HEK293T (cell line): Measurements from ENCODE around the gene CD28.

Experiments used
- CTCF ChIA-PET: fragments of 350-600 bp; formaldehyde crosslinking; extraction: SDS; loops from one replicate; lab custom pipeline; 2021; ENCODE audit warnings: antibody characterized with exemption, inconsistent platforms; lab: Yijun Ruan, JAX
- POLR2A ChIA-PET: fragments of 350-600 bp; formaldehyde crosslinking; extraction: SDS; loops from one replicate; lab custom pipeline; 2020; ENCODE audit warnings: antibody characterized with exemption, inconsistent platforms; lab: Yijun Ruan, JAX
- DNase-seq: peaks from one replicate; pipeline ENCODE4 v3.0.0; 2012; ENCODE audit warnings: mixed read lengths; ENCODE audit errors: extremely low spot score
- ARNT ChIP-seq: fragments of 450-650 bp; IDR thresholded peaks from 2 replicates; pipeline ENCODE4 v1.6.1; 2017; ENCODE audit warnings: mild to moderate bottlenecking
- BHLHE40 ChIP-seq: fragments of 450-650 bp; IDR thresholded peaks from 2 replicates; pipeline ENCODE4 v1.6.1; 2016; ENCODE audit warnings: mild to moderate bottlenecking, moderate library complexity, borderline replicate concordance
- CTBP1 ChIP-seq: fragments of 450-650 bp; IDR thresholded peaks from 2 replicates; pipeline ENCODE4 v1.6.1; 2016; ENCODE audit warnings: borderline replicate concordance
- ELF4 ChIP-seq: fragments of 450-650 bp; IDR thresholded peaks from 2 replicates; pipeline ENCODE4 v1.6.1; 2017; ENCODE audit warnings: antibody characterized with exemption
- FOXA1 ChIP-seq: fragments of 450-650 bp; IDR thresholded peaks from 2 replicates; pipeline ENCODE4 v1.6.1; 2016; ENCODE audit warnings: mild to moderate bottlenecking
- FOXK2 ChIP-seq: fragments of 450-650 bp; IDR thresholded peaks from 2 replicates; pipeline ENCODE4 v1.6.1; 2016; ENCODE audit warnings: mild to moderate bottlenecking
- FOXM1 ChIP-seq: fragments of 450-650 bp; IDR thresholded peaks from 2 replicates; pipeline ENCODE4 v1.6.1; 2017; ENCODE audit warnings: mild to moderate bottlenecking, borderline replicate concordance
- HDGF ChIP-seq: fragments of 450-650 bp; IDR thresholded peaks from 2 replicates; pipeline ENCODE4 v1.6.1; 2017; ENCODE audit warnings: antibody characterized with exemption, borderline replicate concordance
- L3MBTL2 ChIP-seq: fragments of 450-650 bp; conservative IDR thresholded peaks from 2 replicates; pipeline ENCODE4 v1.6.1; 2016; ENCODE audit warnings: mild to moderate bottlenecking
- LEF1 ChIP-seq: fragments of 450-650 bp; IDR thresholded peaks from 2 replicates; pipeline ENCODE4 v1.6.1; 2017; ENCODE audit warnings: mild to moderate bottlenecking, borderline replicate concordance
- NFRKB ChIP-seq: fragments of 450-650 bp; IDR thresholded peaks from 2 replicates; pipeline ENCODE4 v1.6.1; 2016; ENCODE audit warnings: mild to moderate bottlenecking, moderate library complexity
- SP1 ChIP-seq: fragments of 450-650 bp; IDR thresholded peaks from 2 replicates; pipeline ENCODE4 v1.6.1; 2017
- SUZ12 ChIP-seq: fragments of 450-650 bp; IDR thresholded peaks from 2 replicates; pipeline ENCODE4 v1.6.1; 2016; ENCODE audit warnings: mild to moderate bottlenecking
- TARDBP ChIP-seq: fragments of 450-650 bp; IDR thresholded peaks from 2 replicates; pipeline ENCODE4 v1.6.1; 2016
- ZNF384 ChIP-seq: fragments of 450-650 bp; IDR thresholded peaks from 2 replicates; pipeline ENCODE4 v1.6.1; 2016
- TF ChIP-seq, protein P1 (sequence below): fragments of 450-650 bp; IDR thresholded peaks from 2 replicates; pipeline ENCODE4 v1.6.1; 2016

CD28 gene

DNA sequence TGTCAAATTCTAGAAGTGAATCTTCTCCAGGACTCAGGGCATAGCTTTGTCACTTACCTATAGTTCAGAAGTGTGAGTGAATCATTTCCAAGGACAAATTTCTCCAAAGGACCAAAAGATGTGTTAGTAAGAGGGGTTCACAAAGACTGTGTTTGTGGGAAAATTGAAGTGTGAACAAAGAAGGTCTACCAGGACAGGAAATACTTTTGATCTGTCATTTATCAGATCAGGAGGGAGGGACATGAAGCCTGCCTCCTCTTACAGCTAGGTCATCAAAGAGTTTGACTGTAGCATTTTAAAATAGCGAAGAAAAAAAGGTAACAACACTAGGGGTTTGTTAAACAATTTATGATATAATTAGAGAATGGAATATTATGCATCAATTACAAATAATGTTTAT, 2.0 kb upstream of the CD28 start:
- TF ChIP-seq CTBP1, result no peak
- no peak for TF ChIP-seq TARDBP
- no peak for TF ChIP-seq SUZ12
- TF ChIP-seq FOXA1, result no peak
- TF ChIP-seq HDGF, result no peak
- no peak for TF ChIP-seq L3MBTL2
- no peak for DNase-seq
- CTCF ChIA-PET, result interaction anchor here (1.3 kb wide), 1 partner anchor 17 kb away, joined by 4 read pairs; no protein-coding TSS in a partner anchor
- POLR2A ChIA-PET, result no interaction called here

DNA sequence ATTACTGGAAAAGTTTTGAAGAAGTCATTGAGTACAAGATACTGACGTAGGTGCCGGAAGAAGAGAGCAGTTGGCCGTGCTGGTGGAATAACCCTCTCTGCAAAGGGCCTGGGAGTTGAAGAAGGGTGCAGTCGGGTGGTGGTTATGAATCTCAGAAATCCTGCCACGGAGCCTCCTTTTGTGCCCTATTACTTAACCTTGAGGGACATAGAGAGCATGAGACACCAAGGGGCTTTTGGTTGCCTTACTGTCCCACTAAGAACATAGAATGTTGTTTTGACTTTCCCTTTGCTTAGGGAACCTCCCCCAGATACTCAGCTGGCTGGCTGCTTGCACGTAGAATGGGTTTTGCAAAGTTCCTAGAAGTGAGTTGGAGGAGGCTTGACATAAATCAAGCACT, 1.3 kb upstream of the CD28 start:
- POLR2A ChIA-PET, result no interaction called here
- CTCF ChIA-PET, result interaction anchor here (1.3 kb wide), 1 partner anchor 16 kb away, joined by 4 read pairs; no protein-coding TSS in a partner anchor
- no peak for DNase-seq
- TF ChIP-seq FOXK2 (no peak), L3MBTL2 (no peak), CTBP1 (no peak), SP1 (no peak), ZNF384 (no peak), TARDBP (no peak), ARNT (no peak)
- TF ChIP-seq, protein P1, sequence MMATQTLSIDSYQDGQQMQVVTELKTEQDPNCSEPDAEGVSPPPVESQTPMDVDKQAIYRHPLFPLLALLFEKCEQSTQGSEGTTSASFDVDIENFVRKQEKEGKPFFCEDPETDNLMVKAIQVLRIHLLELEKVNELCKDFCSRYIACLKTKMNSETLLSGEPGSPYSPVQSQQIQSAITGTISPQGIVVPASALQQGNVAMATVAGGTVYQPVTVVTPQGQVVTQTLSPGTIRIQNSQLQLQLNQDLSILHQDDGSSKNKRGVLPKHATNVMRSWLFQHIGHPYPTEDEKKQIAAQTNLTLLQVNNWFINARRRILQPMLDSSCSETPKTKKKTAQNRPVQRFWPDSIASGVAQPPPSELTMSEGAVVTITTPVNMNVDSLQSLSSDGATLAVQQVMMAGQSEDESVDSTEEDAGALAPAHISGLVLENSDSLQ, result no peak

DNA sequence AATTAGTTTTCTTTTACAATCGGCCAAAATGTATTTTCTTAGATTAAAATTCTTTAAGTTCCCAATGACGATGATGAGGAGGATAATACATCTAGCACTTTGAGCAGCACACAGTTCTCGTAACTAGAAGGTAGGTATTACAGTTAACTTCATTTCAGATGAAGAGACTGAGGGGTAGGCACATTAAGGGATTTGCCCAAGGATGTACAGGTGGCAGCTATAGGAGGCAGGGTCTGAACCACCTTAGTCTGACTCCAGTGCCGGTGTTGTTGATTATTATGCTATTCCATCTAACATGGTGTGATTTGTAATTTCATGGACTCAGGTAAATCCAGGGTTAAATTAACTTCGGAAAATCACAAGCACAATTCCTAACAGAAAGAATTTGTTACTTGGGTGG, 1.1 kb downstream of the CD28 start:
- ChIA-PET POLR2A (no interaction called here), CTCF (no interaction called here)
- TF ChIP-seq CTBP1, result no peak
- TF ChIP-seq FOXM1, result no peak
- TF ChIP-seq, protein P1, result no peak
- no peak for TF ChIP-seq BHLHE40
- TF ChIP-seq SUZ12, result no peak
- TF ChIP-seq HDGF, result no peak
- TF ChIP-seq FOXK2, result no peak
- TF ChIP-seq TARDBP, result no peak
- TF ChIP-seq NFRKB, result no peak
- TF ChIP-seq ARNT, result no peak
- no peak for TF ChIP-seq ZNF384
- no peak for TF ChIP-seq ELF4
- no peak for TF ChIP-seq LEF1
- TF ChIP-seq SP1, result no peak
- TF ChIP-seq FOXA1, result no peak
- no peak for DNase-seq

DNA sequence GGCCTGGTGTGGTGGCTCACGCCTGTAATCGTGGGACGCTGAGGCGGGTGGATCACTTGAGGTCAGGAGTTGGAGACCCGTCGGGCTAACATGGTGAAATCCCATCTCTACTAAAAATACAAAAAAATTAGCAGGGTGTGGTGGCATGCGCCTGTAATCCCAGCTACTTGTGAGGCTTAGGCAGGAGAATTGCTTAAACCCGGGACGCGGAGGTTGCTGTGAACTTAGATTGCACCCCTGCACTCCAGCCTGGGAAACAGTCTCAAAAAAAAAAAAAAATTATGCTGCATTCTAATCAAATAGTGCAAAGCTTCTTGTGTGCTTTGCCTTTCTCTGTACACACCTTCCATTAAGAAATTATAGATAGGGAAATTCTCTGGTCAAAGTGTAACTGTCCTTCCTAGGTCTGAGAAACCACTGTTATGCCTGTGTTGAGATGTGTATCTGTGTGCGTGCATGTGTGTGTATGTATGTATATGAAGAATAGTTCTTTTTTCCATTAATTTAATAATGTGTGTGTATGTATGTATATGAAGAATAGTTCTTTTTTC, 2.5 kb downstream of the CD28 start:
- ChIA-PET CTCF (interaction anchor here (0.6 kb wide), 1 partner anchor 106 kb away, joined by 3 read pairs; no protein-coding TSS in a partner anchor), POLR2A (no interaction called here)
- TF ChIP-seq FOXA1 (no peak), SUZ12 (no peak), L3MBTL2 (no peak), ELF4 (no peak), HDGF (no peak), TARDBP (no peak), ARNT (no peak), LEF1 (no peak), SP1 (no peak), CTBP1 (no peak), ZNF384 (no peak), FOXK2 (no peak), FOXM1 (no peak), BHLHE40 (no peak)
- TF ChIP-seq, protein P1, result no peak
- no peak for DNase-seq

DNA sequence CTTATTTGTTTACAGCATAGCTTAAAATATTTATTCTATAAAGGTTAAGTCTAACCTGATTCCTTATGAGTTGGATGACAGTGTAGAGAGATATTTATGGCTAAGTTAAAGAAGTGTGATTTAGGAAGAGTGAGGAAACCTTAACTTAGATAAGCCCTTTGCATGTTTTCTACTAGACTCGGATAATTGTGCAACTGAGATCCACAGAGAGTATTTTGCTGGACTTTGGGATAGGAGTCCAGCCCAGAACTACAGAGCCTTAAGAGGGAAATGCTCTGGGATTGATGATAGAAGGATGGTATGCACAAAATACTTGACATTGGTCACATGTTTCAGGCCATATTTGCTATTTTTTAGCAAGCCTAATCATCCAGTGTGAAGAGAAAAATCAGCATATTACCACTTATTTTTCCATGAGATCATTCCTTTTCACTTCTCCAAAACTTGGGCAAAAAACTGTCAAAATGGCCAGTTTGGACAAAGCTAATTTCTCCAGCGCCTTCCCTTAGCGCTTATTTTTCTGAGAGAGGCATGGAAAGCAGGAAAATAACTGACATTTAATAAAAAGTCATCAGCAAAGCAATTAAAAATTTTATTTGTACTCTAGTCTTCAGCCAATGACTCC, 3.1 kb downstream of the CD28 start:
- CTCF ChIA-PET, result no interaction called here
- DNase-seq, result no peak
- POLR2A ChIA-PET, result no interaction called here
- TF ChIP-seq TARDBP, result no peak
- TF ChIP-seq SP1, result no peak

DNA sequence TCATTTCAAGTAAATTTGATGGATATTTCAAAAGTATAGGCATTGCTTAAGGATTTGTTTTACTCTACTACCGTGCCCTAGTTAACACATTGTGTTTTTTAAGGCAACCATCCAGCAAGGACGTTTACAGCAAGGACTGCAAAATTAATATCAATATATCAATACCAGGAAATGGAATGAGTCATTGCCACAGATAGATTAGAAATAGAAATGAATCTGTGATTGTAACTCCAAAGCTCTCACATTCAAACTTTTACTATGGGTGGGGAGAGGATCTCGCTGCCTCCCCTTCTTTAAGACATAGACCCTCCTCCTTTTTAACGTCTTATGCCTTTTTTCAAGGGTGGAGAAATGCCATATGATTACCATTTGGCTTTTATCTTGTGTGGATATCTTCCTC, 3.8 kb downstream of the CD28 start:
- CTCF ChIA-PET, result no interaction called here
- POLR2A ChIA-PET, result no interaction called here
- TF ChIP-seq CTBP1, result no peak
- DNase-seq, result no peak

DNA sequence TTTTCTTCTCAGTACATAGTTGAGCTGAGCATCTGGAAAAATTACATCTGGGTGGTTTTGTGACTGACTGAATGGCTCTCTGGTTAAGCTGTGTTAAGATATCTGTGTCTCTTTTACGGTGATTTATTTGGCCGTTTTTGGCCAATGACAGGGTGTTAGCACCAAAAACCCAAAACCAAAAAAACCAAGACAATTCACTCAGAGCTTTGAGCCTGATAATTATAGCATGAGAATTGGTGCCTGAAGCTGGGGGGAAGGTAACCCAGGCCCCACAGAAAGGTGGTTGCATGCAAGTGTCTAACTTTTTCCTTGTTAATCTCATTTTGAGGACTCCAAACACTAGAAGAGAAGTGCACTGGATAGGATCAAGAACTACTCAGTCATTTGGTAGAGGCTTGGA, 4.5 kb downstream of the CD28 start:
- TF ChIP-seq ARNT, result no peak
- TF ChIP-seq ELF4, result no peak
- no peak for TF ChIP-seq SUZ12
- TF ChIP-seq FOXA1, result no peak
- TF ChIP-seq FOXK2, result no peak
- no peak for TF ChIP-seq FOXM1
- no peak for DNase-seq
- ChIA-PET CTCF (no interaction called here), POLR2A (no interaction called here)
